Esophagus (tissue), 2 donors: Measurements from ENCODE around the gene KCNK10. TPM values are rescaled to one million over a fixed set of nuclear protein-coding genes. Genes with fewer than 3 reads are reported as not detected.
A peak's percentile ranks its signal among the peaks of the same experiment; 100 is the strongest.

Source experiments
- H3K27ac ChIP-seq, 2 donors: one replicate each; pipeline ENCODE4 v1.5.1; 2013; ENCODE audit warnings: low read depth in 2 of 2, mild to moderate bottlenecking in 2 of 2, inconsistent platforms in 1 of 2, low read length in 1 of 2, moderate library complexity in 1 of 2
- H3K27me3 ChIP-seq, 2 donors: one replicate each; pipeline ENCODE4 v1.6.1; 2013; ENCODE audit warnings: low read length in 2 of 2, control low read depth in 1 of 2, mild to moderate bottlenecking in 1 of 2; ENCODE audit not compliant: insufficient read depth in 2 of 2, control insufficient read depth in 1 of 2
- H3K36me3 ChIP-seq, 2 donors: one replicate each; pipeline ENCODE4 v1.6.1; 2013; ENCODE audit warnings: low read length in 1 of 2; ENCODE audit not compliant: control insufficient read depth in 2 of 2, insufficient read depth in 2 of 2
- H3K4me1 ChIP-seq, 2 donors: one replicate each; pipeline ENCODE4 v1.6.1; 2013; ENCODE audit warnings: low read length in 1 of 2; ENCODE audit not compliant: control insufficient read depth in 2 of 2, insufficient read depth in 2 of 2
- H3K4me3 ChIP-seq, 2 donors: one replicate each; pipeline ENCODE4 v1.5.1; 2013; ENCODE audit warnings: low read length in 2 of 2, mild to moderate bottlenecking in 2 of 2, low read depth in 1 of 2, moderate library complexity in 1 of 2
- H3K9me3 ChIP-seq, 2 donors: one replicate each; pipeline ENCODE4 v1.6.1; 2013; ENCODE audit warnings: mild to moderate bottlenecking in 2 of 2, low read depth in 1 of 2, low read length in 1 of 2, moderate library complexity in 1 of 2; ENCODE audit not compliant: control insufficient read depth in 2 of 2, insufficient read depth in 1 of 2
- WGBS, 2 donors: extraction: QIAGEN DNeasy Blood & Tissue Kit; methylation state at CpG; one replicate each; pipeline ENCODE4 v1.1.7; 2013; 5-methylcytosine and 5-hydroxymethylcytosine counted together
- polyA plus RNA-seq, 2 donors: library from polyadenylated mRNA; stranded (reverse); fragments of 200-250 nt; gene quantifications; one replicate each; pipeline ENCODE4 v1.2.3, GENCODE V29; 2013
- donor health status: healthy with polysubstance abuse.
- donor health status: Bipolar disorder and iron deficiency.

KCNK10 gene
- polyA plus RNA-seq, 2 donors = 0.61 to 1.0 TPM

GRCh38 chr14:88346048-88346639 lies 23.1 kb upstream of the KCNK10 start:
- Histone ChIP-seq H3K4me1 (no peaks in the 10 kb centered on the region), H3K9me3 (no peaks in the 10 kb centered on the region), H3K27me3 (no peaks in the 10 kb centered on the region), H3K27ac (no peak overlapping the region), H3K36me3 (no peaks in the 10 kb centered on the region), H3K4me3 (no peak overlapping the region)
- 59 to 62% methylated on average over 5 of the region's 5 CpGs for WGBS, 2 donors

- H3K36me3 ChIP-seq = no peaks in the 10 kb centered on the region
- H3K4me3 ChIP-seq = no peak overlapping the region
- no peak overlapping the region for H3K27ac ChIP-seq
- H3K27me3 ChIP-seq = no peaks in the 10 kb centered on the region
- WGBS, 2 donors = 66 to 95% methylated on average over 2 of the region's 2 CpGs
- H3K4me1 ChIP-seq = no peaks in the 10 kb centered on the region
- H3K9me3 ChIP-seq = no peaks in the 10 kb centered on the region
Measured at GRCh38 chr14:88342980-88343379, 19.9 kb upstream of the KCNK10 start.

- Histone ChIP-seq H3K27me3 (peaks cover 0 to 3% of the 10 kb centered on the region in 2 donors), H3K4me3 (no peak overlapping the region), H3K9me3 (no peaks in the 10 kb centered on the region), H3K36me3 (no peaks in the 10 kb centered on the region), H3K4me1 (no peaks in the 10 kb centered on the region), H3K27ac (no peak overlapping the region)
Measured at GRCh38 chr14:88340357-88340756, 17.3 kb upstream of the KCNK10 start.

- Histone ChIP-seq H3K27ac (no peak overlapping the region), H3K9me3 (no peaks in the 10 kb centered on the region), H3K36me3 (no peaks in the 10 kb centered on the region), H3K4me3 (no peak overlapping the region), H3K27me3 (peaks cover 5 to 12% of the 10 kb centered on the region in 2 donors), H3K4me1 (no peaks in the 10 kb centered on the region)
- 96% methylated on average over 1 of the region's 1 CpG for WGBS, 2 donors
Measured at GRCh38 chr14:88333036-88333435, 10.0 kb upstream of the KCNK10 start.

GRCh38 chr14:88327497-88327896 lies 4.4 kb upstream of the KCNK10 start:
- Histone ChIP-seq H3K9me3 (no peaks in the 10 kb centered on the region), H3K4me1 (peaks cover 0 to 10% of the 10 kb centered on the region in 2 donors), H3K27ac (no peak overlapping the region), H3K27me3 (peaks cover 3 to 19% of the 10 kb centered on the region in 2 donors), H3K4me3 (no peak overlapping the region), H3K36me3 (no peaks in the 10 kb centered on the region)
- WGBS, 2 donors = 34 to 36% methylated on average over 1 of the region's 1 CpG

GRCh38 chr14:88326352-88327103 lies 3.5 kb upstream of the KCNK10 start:
- 2% methylated on average over 37 of the region's 37 CpGs for WGBS, 2 donors
- no peaks in the 10 kb centered on the region for H3K36me3 ChIP-seq
- H3K27me3 ChIP-seq = peaks cover 3 to 21% of the 10 kb centered on the region in 2 donors
- H3K4me3 ChIP-seq = peak overlapping the region in 1 of 2 donors; percentile 9
- H3K4me1 ChIP-seq = peaks cover 2 to 10% of the 10 kb centered on the region in 2 donors
- H3K9me3 ChIP-seq = no peaks in the 10 kb centered on the region
- no peak overlapping the region for H3K27ac ChIP-seq

GRCh38 chr14:88325883-88326282 lies 2.8 kb upstream of the KCNK10 start:
- no peak overlapping the region for H3K4me3 ChIP-seq
- no peaks in the 10 kb centered on the region for H3K9me3 ChIP-seq
- peaks cover 3 to 21% of the 10 kb centered on the region in 2 donors for H3K27me3 ChIP-seq
- no peaks in the 10 kb centered on the region for H3K36me3 ChIP-seq
- H3K27ac ChIP-seq = no peak overlapping the region
- H3K4me1 ChIP-seq = peaks cover 2 to 10% of the 10 kb centered on the region in 2 donors
- WGBS, 2 donors = 6 to 13% methylated on average over 5 of the region's 5 CpGs

- peaks cover 3 to 21% of the 10 kb centered on the region in 2 donors for H3K27me3 ChIP-seq
Measured at GRCh38 chr14:88324930-88325329, 1.9 kb upstream of the KCNK10 start.

GRCh38 chr14:88324491-88324890 lies 1.4 kb upstream of the KCNK10 start:
- H3K36me3 ChIP-seq = no peaks in the 10 kb centered on the region
- no peak overlapping the region for H3K27ac ChIP-seq
- peaks cover 2 to 10% of the 10 kb centered on the region in 2 donors for H3K4me1 ChIP-seq
- peaks cover 3 to 21% of the 10 kb centered on the region in 2 donors for H3K27me3 ChIP-seq
- no peaks in the 10 kb centered on the region for H3K9me3 ChIP-seq
- H3K4me3 ChIP-seq = no peak overlapping the region
- WGBS, 2 donors = 66 to 71% methylated on average over 4 of the region's 4 CpGs

More at GRCh38 chr14:88324930-88325329, 1.9 kb upstream of the KCNK10 start:
- Histone ChIP-seq H3K9me3 (no peaks in the 10 kb centered on the region), H3K4me1 (peaks cover 2 to 10% of the 10 kb centered on the region in 2 donors), H3K4me3 (no peak overlapping the region), H3K36me3 (no peaks in the 10 kb centered on the region), H3K27ac (no peak overlapping the region)
- WGBS, 2 donors = 68 to 69% methylated on average over 6 of the region's 6 CpGs
